Purkinje cell (primary cell): ENCODE data around the gene RASSF4. TPM values are rescaled to one million over a fixed set of nuclear protein-coding genes. Genes with fewer than 3 reads are reported as not detected.

Experiments
- polyA plus RNA-seq: library from polyadenylated mRNA; unstranded; fragments of >200 nt; fragmentation: Nextera tagmentation; gene quantifications from 2 replicates; pipeline ENCODE4 v1.2.1, GENCODE V29; 2014

The RASSF4 gene, protein sequence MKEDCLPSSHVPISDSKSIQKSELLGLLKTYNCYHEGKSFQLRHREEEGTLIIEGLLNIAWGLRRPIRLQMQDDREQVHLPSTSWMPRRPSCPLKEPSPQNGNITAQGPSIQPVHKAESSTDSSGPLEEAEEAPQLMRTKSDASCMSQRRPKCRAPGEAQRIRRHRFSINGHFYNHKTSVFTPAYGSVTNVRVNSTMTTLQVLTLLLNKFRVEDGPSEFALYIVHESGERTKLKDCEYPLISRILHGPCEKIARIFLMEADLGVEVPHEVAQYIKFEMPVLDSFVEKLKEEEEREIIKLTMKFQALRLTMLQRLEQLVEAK
- 33.0 and 33.3 TPM in 2 replicates for polyA plus RNA-seq

DNA sequence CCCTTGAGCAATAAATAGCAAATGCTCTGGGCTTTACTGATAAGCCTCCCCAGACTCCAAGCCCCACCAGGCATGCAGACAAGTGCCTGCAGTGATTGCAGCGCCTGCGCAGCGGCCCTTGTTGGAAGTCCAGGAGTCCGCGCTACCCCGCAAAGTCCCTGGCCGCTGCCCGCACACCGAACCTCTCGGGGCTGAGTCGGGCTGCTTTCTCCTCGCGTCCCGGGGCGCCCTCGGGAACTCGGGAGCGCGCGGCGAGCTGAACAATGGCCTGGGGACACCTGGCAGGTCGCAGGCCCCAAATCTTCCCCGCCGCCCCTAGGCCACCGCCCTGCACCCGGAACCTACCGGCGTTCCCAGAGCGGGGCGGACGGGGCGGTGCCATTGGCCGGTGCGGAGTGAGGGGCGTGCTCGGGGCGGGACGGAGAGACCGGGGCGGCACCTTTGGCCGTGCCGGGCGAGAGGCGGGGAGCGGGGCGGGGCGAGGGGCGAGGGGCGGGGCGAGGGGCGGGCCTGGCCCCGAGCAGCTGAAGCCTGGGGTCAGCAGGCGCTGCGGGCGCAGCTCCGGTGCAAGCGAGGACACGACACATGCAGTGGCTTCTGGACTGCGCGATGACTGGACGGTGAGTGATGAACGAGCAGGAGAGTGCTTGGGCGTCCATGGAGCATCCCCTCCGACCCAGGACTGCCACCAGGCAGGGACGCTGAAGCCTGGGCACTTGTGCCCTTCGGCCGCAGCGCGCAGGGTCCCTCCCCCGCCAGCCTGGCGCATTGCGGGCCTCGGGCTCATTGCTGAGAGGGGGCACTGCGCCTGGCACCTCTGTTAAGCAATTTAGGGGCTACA is at the start of gene RASSF4:
TSS of gene RASSF4 (plus strand) at position 556 of the 841 bp plus-strand sequence. CDS start 10,401 bp downstream, outside the sequence.

DNA sequence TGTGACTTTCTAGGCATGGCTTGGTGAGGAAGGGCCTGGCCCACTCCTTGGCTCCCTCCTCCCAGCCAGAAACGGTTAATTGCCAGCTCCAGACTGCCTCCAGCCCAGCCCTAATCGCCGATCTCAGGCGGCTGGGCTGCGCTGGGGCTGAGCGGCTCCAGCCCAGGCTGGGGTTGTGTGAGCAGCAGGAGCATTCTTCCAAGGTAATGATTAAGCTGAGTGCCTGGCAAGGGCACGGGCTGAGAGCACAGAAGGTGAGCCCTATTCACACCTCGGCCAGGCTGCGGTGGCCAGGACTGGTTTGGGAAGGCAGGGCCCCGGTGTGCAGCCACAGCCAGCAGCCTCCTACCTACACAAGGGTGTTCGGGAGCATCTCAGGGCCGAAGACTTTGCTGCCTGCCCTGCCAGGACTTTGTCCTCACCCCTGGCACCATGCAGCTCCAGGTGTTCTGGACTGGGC is 48.5 kb upstream of the RASSF4 start, which contains the start of gene TMEM72:
TSS of gene TMEM72 (plus strand) at position 257 of the 460 bp plus-strand sequence. CDS start at position 433, 176 bp downstream.

DNA sequence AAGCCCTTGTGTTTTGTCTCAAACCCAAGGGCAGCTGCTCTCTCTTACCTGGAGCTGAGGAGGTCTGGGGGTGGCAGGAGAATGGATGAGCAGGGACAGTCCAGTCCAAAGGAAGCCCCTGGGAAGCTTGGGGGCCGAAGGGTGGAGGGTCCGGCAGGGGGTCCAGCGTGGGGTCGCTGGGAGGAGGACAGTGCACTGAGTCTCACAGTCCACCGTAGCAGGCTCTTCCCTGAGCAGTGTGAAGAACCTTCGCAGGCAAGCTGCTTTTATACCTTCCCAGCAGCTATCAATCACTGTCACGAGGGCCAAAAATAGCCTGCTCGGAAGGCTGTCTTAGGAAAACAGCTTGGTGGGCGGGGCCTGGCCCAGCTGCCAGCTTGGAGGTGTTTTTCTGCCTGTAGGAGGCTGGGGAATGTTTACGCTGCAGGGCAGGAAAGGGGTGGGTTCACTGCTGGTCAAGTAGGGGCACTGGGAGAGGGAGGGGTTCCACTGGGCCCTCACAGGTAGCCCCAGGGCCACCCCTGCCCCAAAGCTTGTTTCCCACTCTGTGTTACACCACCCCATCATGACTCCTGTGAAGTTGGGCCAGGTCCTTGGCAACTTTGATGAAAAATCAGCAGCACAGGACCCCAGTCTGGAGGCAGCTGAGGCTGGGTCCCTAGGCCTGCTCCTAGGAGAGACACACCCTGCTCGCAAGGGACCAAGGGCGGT is 19.1 kb downstream of the RASSF4 start, which contains the start of gene DEPP1:
TSS of gene DEPP1 (minus strand) at position 240 of the 711 bp plus-strand sequence. CDS start 779 bp downstream, outside the sequence.

DNA sequence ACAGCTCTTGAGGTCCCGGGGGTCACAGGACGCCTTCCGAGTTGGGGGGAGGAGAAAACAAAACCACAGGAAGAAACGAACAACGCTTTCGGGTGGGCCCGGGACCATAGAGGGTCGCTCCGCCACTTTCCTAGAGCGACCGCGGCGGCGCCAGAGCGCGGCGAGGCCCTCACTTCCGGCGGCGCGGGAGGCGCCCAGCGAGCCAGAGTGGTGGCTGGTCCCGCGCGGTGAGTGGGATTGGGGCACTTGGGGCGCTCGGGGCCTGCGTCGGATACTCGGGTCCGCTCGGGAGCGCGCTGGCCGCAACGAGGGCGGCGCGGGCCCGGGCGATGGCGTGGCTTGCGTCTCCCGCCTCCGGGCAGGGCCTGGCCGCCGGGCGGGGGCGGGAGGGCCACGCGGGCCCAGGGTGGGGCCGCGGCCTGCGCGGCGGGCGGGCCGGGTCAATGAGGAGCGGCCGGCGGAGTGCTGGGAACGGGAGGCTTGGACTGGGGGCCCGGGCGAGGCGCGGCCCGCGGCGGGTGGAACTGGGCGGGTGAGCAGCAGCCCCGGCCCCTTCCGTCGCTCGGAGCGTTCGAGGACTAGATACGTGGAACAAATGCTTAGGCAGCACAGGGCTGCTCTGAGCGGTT is 41.3 kb downstream of the RASSF4 start, which contains the start of gene ZNF22:
TSS of gene ZNF22 (plus strand) at position 172 of the 629 bp plus-strand sequence. CDS start 2,446 bp downstream, outside the sequence.

Other genes starting within 250 kb of the RASSF4 start
- 12.5 and 22.1 TPM in 2 replicates for gene TMEM72, start 48.5 kb upstream of the RASSF4 start, polyA plus RNA-seq
- 9.9 and 16.9 TPM in 2 replicates for gene DEPP1, start 19.0 kb downstream of the RASSF4 start, polyA plus RNA-seq
- gene ZNF22, start 41.1 kb downstream of the RASSF4 start, polyA plus RNA-seq = 17.6 and 18.5 TPM in 2 replicates